Erythroblast (primary cell): ENCODE measurements around the gene CHN2.

Source experiments
- GATA1 ChIP-seq: IDR thresholded peaks from 2 replicates; pipeline ENCODE4 v1.6.1; 2011; ENCODE audit warnings: low read depth, mild to moderate bottlenecking, control low read depth, low read length, moderate library complexity
- POLR2A ChIP-seq: IDR thresholded peaks from 2 replicates; pipeline ENCODE4 v1.6.1; 2011; ENCODE audit warnings: mild to moderate bottlenecking, low read length

DNA sequence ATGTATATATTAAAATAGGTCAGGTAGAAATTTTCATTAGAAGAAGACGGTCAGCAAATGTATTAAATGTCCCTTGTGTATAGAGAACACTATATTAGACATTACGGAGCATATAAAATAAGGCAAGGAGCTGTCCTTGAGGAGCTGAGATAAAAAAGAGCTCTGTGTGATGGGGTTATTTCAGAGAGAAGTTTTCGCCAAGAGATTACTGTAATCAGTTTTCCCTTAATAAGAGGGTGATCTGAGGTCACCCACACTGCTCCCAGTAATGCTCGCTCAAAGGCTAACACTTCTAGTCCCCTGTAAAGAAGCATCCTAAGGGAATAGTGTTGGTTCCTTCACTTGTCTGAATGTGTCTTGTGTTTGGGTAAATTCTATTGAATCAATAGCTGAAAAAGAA lies 282.3 kb downstream of the CHN2 start:
- TF ChIP-seq POLR2A (no peak), GATA1 (no peak)
